SK-N-SH (cell line): Measurements from ENCODE around the gene NUP188.
"Not testable (repeated sequence)": the region's sequence is repeated elsewhere in the genome, so short reads cannot be mapped to it uniquely, and the experiment has no call there.

ENCODE experiments used
- CHD2 ChIP-seq: fragments of 150-350 bp; IDR thresholded peaks from 2 replicates; pipeline ENCODE4 v1.6.1; 2018; ENCODE audit warnings: low read length; ENCODE audit not compliant: partially characterized antibody
- GABPA ChIP-seq: IDR thresholded peaks from 2 replicates; pipeline ENCODE4 v1.4.0; 2012; ENCODE audit warnings: low read depth, mild to moderate bottlenecking
- JUND ChIP-seq: IDR thresholded peaks from 2 replicates; pipeline ENCODE4 v1.4.0; 2012
- MAX ChIP-seq: IDR thresholded peaks from 2 replicates; pipeline ENCODE4 v1.4.0; 2012; ENCODE audit warnings: low read depth
- PBX3 ChIP-seq: IDR thresholded peaks from 2 replicates; pipeline ENCODE4; 2012
- RAD21 ChIP-seq: IDR thresholded peaks from 2 replicates; pipeline ENCODE4 v1.6.1; 2012; ENCODE audit warnings: mild to moderate bottlenecking, low read length
- RCOR1 ChIP-seq: fragments of 150-350 bp; IDR thresholded peaks from 2 replicates; pipeline ENCODE4 v1.6.1; 2017; ENCODE audit warnings: antibody characterized with exemption, low read length
- RFX5 ChIP-seq: IDR thresholded peaks from 2 replicates; pipeline ENCODE4 v1.6.1; 2012; ENCODE audit warnings: mild to moderate bottlenecking, improper control_type of control experiment, low read length
- SIN3A ChIP-seq: IDR thresholded peaks from 2 replicates; pipeline ENCODE4 v1.6.1; 2012; ENCODE audit warnings: low read depth, mild to moderate bottlenecking, low read length, moderate library complexity, borderline replicate concordance
- TAF1 ChIP-seq: IDR thresholded peaks from 2 replicates; pipeline ENCODE4 v1.6.1; 2012; ENCODE audit warnings: low read depth, mild to moderate bottlenecking, low read length, moderate library complexity, borderline replicate concordance
- TCF12 ChIP-seq: IDR thresholded peaks from 2 replicates; pipeline ENCODE4 v1.4.0; 2012
- TF ChIP-seq, protein P1 (sequence below): fragments of 200-600 bp; sonication (generic); IDR thresholded peaks from 2 replicates; pipeline ENCODE4 v1.6.1; 2017; ENCODE audit warnings: antibody characterized with exemption, mild to moderate bottlenecking, moderate library complexity

DNA sequence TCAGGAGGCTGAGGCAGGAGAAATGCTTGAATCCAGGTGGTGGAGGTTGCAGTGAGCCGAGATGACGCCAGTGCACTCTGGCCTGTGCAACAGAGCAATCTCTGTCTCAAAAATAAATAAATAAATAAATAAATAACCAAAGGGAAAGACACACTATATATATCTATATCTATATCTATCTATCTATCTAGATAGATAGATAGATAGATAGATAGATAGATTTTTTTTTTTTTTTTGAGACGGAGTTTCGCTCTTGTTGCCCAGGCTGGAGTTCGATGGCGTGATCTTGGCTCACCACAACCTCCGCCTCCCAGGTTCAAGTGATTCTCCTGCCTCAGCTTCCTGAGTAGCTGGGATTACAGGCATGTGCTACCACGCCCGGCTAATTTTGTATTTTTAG is 13.9 kb downstream of the NUP188 start:
- TF ChIP-seq PBX3, RAD21, MAX, TCF12, RFX5, CHD2, RCOR1, GABPA, TAF1, SIN3A, JUND: not testable (repeated sequence)
- TF ChIP-seq, protein P1, sequence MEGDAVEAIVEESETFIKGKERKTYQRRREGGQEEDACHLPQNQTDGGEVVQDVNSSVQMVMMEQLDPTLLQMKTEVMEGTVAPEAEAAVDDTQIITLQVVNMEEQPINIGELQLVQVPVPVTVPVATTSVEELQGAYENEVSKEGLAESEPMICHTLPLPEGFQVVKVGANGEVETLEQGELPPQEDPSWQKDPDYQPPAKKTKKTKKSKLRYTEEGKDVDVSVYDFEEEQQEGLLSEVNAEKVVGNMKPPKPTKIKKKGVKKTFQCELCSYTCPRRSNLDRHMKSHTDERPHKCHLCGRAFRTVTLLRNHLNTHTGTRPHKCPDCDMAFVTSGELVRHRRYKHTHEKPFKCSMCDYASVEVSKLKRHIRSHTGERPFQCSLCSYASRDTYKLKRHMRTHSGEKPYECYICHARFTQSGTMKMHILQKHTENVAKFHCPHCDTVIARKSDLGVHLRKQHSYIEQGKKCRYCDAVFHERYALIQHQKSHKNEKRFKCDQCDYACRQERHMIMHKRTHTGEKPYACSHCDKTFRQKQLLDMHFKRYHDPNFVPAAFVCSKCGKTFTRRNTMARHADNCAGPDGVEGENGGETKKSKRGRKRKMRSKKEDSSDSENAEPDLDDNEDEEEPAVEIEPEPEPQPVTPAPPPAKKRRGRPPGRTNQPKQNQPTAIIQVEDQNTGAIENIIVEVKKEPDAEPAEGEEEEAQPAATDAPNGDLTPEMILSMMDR = not testable (repeated sequence)
